ENCODE measurements around the gene EXOC3. TPM values are rescaled to one million over a fixed set of nuclear protein-coding genes. Genes with fewer than 3 reads are reported as not detected.

EXOC3 gene
- total and polyA plus RNA-seq, 3 experiments from 2014 or later = 42.9 to 52.4 (median 50.2) TPM

DNA sequence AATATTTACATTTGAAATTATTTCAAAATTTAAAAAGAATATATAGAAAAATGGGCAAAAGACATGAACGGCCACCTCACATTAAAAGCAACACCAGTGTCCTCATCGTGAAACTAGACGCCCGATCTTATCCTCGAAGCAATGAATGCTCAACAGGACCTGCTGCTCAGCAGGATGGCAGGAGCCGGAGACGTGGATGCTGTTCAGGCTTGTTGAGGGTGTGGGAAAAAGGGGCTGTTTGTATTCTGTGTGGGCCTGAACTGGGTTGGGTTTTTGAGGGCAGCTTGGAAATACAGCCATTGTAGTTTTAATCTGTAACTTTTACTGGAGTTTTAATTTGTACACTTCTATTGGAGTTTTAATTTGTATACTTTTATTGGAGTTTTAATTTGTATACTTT is 20.3 kb downstream of the EXOC3 start:
- CTCF ChIA-PET = interaction anchor here (2.9 kb wide), 1 partner anchor 16 kb away, joined by 15 read pairs; no protein-coding TSS in a partner anchor
- POLR2A ChIA-PET = no interaction called here
- H3K4me1 ChIP-seq (ENCODE audit: insufficient read depth, low read length) = peaks cover 17% of the 10 kb centered on the region
- DNase-seq = peak in 1 of 5 donors; percentile 36
- Mint-ChIP-seq H3K9me3 (no peaks in the 10 kb centered on the region), H3K36me3 (peaks cover 0 to 58% (median 19%) of the 10 kb centered on the region in 3 donors), H3K27me3 (no peaks in the 10 kb centered on the region), H3K4me3 (no peak overlapping the region), H3K4me1 (peaks cover 8 to 29% (median 12%) of the 10 kb centered on the region in 3 donors), H3K27ac (peak overlapping the region in 7 of 8 donors; percentile 58 to 93 (median 89))
- no peak overlapping the region for H3K4me3 ChIP-seq (ENCODE audit: low read length)
- no peak overlapping the region for H3K27ac ChIP-seq (ENCODE audit: low read depth, low read length)
- no peaks in the 10 kb centered on the region for H3K27me3 ChIP-seq (ENCODE audit: insufficient read depth, low read length, poor library complexity, severe bottlenecking)
- no peaks in the 10 kb centered on the region for H3K9me3 ChIP-seq (ENCODE audit: low read length)
- peaks cover 26% of the 10 kb centered on the region for H3K36me3 ChIP-seq (ENCODE audit: insufficient read depth, low read length)

DNA sequence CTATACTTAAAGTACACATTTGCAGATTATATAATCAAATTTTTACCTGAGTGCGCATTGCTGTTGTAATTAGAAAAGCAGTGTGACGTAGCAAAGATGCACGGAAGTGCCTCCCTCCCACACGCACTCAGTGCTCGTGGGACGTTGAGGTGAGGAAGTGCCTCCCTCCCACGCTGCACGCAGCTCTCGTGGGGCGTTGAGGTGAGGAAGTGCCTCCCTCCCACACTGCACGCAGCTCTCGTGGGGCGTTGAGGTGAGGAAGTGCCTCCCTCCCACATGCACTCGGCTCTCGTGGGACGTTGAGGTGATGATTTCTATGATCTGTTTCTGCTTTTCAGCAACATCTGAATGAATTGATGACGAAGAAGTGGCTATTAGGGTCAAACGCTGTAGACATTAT is 21.0 kb downstream of the EXOC3 start:
- H3K4me1 ChIP-seq (ENCODE audit: insufficient read depth, low read length) = peaks cover 17% of the 10 kb centered on the region
- CTCF ChIA-PET = interaction anchor here (2.9 kb wide), 1 partner anchor 17 kb away, joined by 15 read pairs; no protein-coding TSS in a partner anchor

DNA sequence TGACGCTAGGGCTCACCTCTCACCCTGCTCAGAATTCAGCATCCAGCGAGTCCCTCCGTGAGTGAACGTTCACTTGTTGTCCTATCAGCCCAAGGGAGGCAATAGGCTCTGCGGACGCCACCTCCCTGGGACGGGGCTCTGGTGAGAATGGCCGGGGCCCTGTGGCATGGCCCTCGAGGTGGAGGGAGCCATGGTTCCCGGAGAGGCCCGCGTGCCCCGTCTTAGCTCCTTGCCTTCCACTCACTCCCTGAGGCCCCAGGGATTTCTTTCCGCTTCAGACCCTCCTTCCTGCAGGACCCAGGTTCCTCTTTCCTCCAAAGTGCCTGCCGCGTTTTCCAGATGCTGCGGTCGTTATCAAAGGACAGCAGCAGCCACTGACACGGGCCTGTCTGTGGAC is 21.5 kb downstream of the EXOC3 start:
- Histone ChIP-seq H3K27me3 (ENCODE audit: insufficient read depth, low read length, poor library complexity, severe bottlenecking) (no peaks in the 10 kb centered on the region), H3K9me3 (ENCODE audit: low read length) (no peaks in the 10 kb centered on the region), H3K4me3 (ENCODE audit: low read length) (peak overlapping the region; percentile 19), H3K36me3 (ENCODE audit: insufficient read depth, low read length) (peaks cover 17% of the 10 kb centered on the region), H3K27ac (ENCODE audit: low read depth, low read length) (no peak overlapping the region), H3K4me1 (ENCODE audit: insufficient read depth, low read length) (peaks cover 17% of the 10 kb centered on the region)
- Mint-ChIP-seq H3K4me3 (peak overlapping the region in 5 of 7 donors; percentile 12 to 84 (median 55)), H3K27ac (peak overlapping the region; percentile 75 to 93 (median 88)), H3K36me3 (peaks cover 0 to 48% (median 15%) of the 10 kb centered on the region in 3 donors), H3K9me3 (no peaks in the 10 kb centered on the region), H3K4me1 (peaks cover 8 to 18% (median 10%) of the 10 kb centered on the region in 3 donors), H3K27me3 (no peaks in the 10 kb centered on the region)
- ChIA-PET POLR2A (no interaction called here), CTCF (interaction anchor here (2.9 kb wide), 1 partner anchor 17 kb away, joined by 15 read pairs; no protein-coding TSS in a partner anchor)
- peak in 1 of 5 donors; percentile 40 for DNase-seq

More for the DNA sequence above, 21.0 kb downstream of the EXOC3 start:
- Histone ChIP-seq H3K4me3 (ENCODE audit: low read length) (peak overlapping the region; percentile 19), H3K36me3 (ENCODE audit: insufficient read depth, low read length) (peaks cover 20% of the 10 kb centered on the region), H3K9me3 (ENCODE audit: low read length) (no peaks in the 10 kb centered on the region), H3K27me3 (ENCODE audit: insufficient read depth, low read length, poor library complexity, severe bottlenecking) (no peaks in the 10 kb centered on the region), H3K27ac (ENCODE audit: low read depth, low read length) (no peak overlapping the region)
- Mint-ChIP-seq H3K27ac (peak overlapping the region; percentile 75 to 93 (median 88)), H3K9me3 (no peaks in the 10 kb centered on the region), H3K27me3 (no peaks in the 10 kb centered on the region), H3K36me3 (peaks cover 0 to 52% (median 18%) of the 10 kb centered on the region in 3 donors), H3K4me3 (peak overlapping the region; percentile 12 to 84 (median 55)), H3K4me1 (peaks cover 8 to 23% (median 10%) of the 10 kb centered on the region in 3 donors)
- peak; percentile 51 to 87 (median 78) for DNase-seq
- POLR2A ChIA-PET = no interaction called here

DNA sequence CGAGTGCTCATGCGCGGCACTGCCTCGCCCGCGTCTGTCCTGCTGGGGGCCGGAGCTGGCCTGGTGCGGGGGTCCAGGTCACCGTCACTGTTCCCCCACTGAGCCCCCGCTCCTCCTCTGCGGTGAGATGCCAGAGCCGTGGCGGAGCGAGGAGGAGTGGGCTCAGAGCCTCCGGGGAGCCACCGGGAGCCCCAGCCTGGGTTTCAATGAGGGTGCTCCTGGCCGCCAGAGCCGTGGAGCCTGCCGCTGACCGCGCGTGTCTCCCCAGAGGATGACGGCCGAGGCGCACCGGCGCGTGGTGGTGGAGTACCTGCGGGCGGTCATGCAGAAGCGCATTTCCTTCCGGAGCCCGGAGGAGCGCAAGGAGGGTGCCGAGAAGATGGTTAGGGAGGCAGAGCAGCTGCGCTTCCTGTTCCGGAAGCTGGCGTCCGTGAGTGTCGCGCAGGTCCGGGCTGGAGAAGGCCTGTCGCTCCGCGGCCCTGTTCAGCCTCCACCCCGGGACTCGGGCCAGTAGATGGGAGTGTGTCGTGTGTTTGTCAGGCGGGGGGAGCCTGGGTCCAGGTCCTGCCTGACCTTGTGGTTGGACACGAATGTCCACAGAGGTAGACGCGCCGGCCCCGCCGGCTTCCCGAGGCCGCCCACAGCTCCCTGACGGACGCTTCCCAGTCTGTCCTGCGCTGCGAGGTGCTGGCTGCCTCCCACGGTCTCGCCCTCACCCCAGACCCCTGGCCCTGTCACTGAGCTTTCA is 22.0 kb downstream of the EXOC3 start:
- peaks cover 17% of the 10 kb centered on the region for H3K4me1 ChIP-seq (ENCODE audit: insufficient read depth, low read length)
- peak in 1 of 5 donors; percentile 49 for DNase-seq
- H3K27me3 ChIP-seq (ENCODE audit: insufficient read depth, low read length, poor library complexity, severe bottlenecking) = no peaks in the 10 kb centered on the region
- peak overlapping the region in 3 of 8 donors; percentile 17 to 90 (median 76) for H3K27ac Mint-ChIP-seq
- H3K9me3 ChIP-seq (ENCODE audit: low read length) = no peaks in the 10 kb centered on the region
- peaks cover 8 to 19% (median 10%) of the 10 kb centered on the region in 3 donors for H3K4me1 Mint-ChIP-seq
- POLR2A ChIA-PET = no interaction called here
- H3K27ac ChIP-seq (ENCODE audit: low read depth, low read length) = no peak overlapping the region
- H3K27me3 Mint-ChIP-seq = no peaks in the 10 kb centered on the region
- CTCF ChIA-PET = interaction anchor here (2.9 kb wide), 1 partner anchor 18 kb away, joined by 15 read pairs; no protein-coding TSS in a partner anchor
- H3K4me3 ChIP-seq (ENCODE audit: low read length) = no peak overlapping the region
- no peaks in the 10 kb centered on the region for H3K9me3 Mint-ChIP-seq
- H3K4me3 Mint-ChIP-seq = peak overlapping the region in 1 of 7 donors; percentile 41
- peaks cover 0 to 48% (median 11%) of the 10 kb centered on the region in 3 donors for H3K36me3 Mint-ChIP-seq
- H3K36me3 ChIP-seq (ENCODE audit: insufficient read depth, low read length) = peaks cover 12% of the 10 kb centered on the region

DNA sequence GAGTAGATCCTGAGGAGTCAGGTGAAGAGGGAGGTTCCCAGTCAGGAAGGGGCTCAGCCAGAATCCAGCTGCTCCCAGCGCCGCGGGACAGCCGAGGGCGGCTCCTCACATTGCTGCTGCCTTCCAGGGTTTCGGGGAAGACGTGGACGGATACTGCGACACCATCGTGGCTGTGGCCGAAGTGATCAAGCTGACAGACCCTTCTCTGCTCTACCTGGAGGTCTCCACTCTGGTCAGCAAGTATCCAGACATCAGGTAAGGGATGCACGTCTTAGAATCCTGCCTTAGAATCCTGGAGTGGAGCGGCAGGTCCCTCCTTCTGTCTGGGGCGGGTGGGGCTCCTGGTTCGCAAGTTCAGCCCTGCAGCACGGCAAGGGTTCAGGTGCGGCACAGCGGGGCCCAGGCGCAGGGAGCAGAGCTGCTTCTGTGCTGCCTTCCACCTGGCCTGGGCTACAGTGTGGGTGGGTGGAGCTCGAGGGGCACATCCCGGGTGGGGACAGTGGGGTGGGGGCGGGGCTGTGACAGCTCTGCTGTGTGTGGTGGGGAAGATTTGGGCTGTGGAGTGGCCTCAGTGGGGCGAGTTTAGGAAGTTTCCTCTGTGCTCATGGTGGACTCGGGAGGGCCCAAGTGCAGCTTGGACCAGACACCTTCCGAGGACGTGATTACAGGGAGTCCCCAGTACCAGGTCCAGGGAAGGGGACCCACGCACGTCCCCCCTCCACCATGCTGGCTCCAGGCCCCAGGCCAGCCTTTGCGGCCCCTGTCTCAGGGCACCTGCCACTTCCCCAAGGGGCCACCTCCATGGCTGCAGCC is 22.8 kb downstream of the EXOC3 start:
- Histone ChIP-seq H3K9me3 (ENCODE audit: low read length) (no peaks in the 10 kb centered on the region), H3K4me3 (ENCODE audit: low read length) (no peak overlapping the region), H3K27ac (ENCODE audit: low read depth, low read length) (no peak overlapping the region), H3K27me3 (ENCODE audit: insufficient read depth, low read length, poor library complexity, severe bottlenecking) (no peaks in the 10 kb centered on the region), H3K36me3 (ENCODE audit: insufficient read depth, low read length) (peaks cover 5% of the 10 kb centered on the region), H3K4me1 (ENCODE audit: insufficient read depth, low read length) (peaks cover 17% of the 10 kb centered on the region)
- DNase-seq = peak in 1 of 5 donors; percentile 37
- Mint-ChIP-seq H3K27me3 (no peaks in the 10 kb centered on the region), H3K4me3 (no peak overlapping the region), H3K36me3 (peaks cover 0 to 45% (median 9%) of the 10 kb centered on the region in 3 donors), H3K4me1 (peaks cover 9 to 26% (median 10%) of the 10 kb centered on the region in 3 donors), H3K27ac (peak overlapping the region in 3 of 8 donors; percentile 15 to 84 (median 17)), H3K9me3 (no peaks in the 10 kb centered on the region)
- CTCF ChIA-PET = interaction anchor here (2.9 kb wide), 1 partner anchor 19 kb away, joined by 15 read pairs; no protein-coding TSS in a partner anchor
- POLR2A ChIA-PET = no interaction called here

DNA sequence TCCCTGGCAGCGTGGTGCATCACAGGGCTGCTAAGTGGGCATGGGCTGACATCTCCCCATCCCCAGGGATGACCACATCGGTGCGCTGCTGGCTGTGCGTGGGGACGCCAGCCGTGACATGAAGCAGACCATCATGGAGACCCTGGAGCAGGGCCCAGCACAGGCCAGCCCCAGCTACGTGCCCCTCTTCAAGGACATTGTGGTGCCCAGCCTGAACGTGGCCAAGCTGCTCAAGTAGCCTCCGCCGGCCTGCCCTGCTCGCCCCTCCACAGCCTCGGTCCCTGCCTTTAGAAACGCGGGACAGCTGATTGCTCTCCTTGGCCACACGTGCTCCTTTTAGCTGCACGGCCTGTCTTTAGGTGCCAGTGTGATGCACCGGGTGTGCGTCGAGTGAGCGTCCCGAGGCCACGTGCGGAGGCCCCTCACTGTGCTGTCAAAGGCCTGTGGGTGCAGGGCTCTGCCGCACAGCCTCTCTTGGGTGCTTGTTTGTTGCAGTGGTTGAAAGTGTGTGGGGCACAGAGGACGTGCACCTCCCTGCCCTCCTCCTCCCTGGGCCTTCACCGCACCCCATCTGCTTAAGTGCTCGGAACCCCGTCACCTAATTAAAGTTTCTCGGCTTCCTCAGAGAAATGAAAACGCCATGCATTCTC is 23.8 kb downstream of the EXOC3 start:
- Histone ChIP-seq H3K27me3 (ENCODE audit: insufficient read depth, low read length, poor library complexity, severe bottlenecking) (no peaks in the 10 kb centered on the region), H3K36me3 (ENCODE audit: insufficient read depth, low read length) (peaks cover 5% of the 10 kb centered on the region), H3K9me3 (ENCODE audit: low read length) (no peaks in the 10 kb centered on the region), H3K27ac (ENCODE audit: low read depth, low read length) (no peak overlapping the region), H3K4me1 (ENCODE audit: insufficient read depth, low read length) (peaks cover 26% of the 10 kb centered on the region), H3K4me3 (ENCODE audit: low read length) (no peak overlapping the region)
- CTCF ChIA-PET = no interaction called here
- Mint-ChIP-seq H3K4me3 (no peak overlapping the region), H3K36me3 (peaks cover 0 to 44% (median 6%) of the 10 kb centered on the region in 3 donors), H3K27me3 (no peaks in the 10 kb centered on the region), H3K27ac (peak overlapping the region in 1 of 8 donors; percentile 84), H3K9me3 (no peaks in the 10 kb centered on the region), H3K4me1 (peaks cover 14 to 36% (median 14%) of the 10 kb centered on the region in 3 donors)
- POLR2A ChIA-PET = no interaction called here
- peak in 1 of 5 donors; percentile 35 for DNase-seq

DNA sequence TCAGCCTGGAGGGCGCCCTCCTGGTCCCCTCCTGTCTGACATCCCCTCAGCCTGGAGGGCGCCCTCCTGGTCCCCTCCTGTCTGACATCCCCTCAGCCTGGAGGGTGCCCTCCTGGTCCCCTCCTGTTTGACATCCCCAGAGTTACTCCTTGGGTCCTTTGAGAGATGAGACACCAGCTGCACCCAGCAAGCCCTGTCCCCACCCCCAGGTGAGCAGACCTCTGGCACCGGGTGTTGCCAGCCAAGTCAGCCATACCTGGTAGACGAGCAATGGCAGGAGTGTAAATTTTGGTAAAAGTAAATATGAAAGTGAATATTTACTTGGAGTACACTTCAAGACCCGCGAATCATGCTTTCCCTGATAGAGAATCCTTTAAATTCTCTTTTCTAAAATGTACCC is 25.4 kb downstream of the EXOC3 start:
- no peaks in the 10 kb centered on the region for H3K27me3 ChIP-seq (ENCODE audit: insufficient read depth, low read length, poor library complexity, severe bottlenecking)
- Mint-ChIP-seq H3K27me3 (no peaks in the 10 kb centered on the region), H3K27ac (peak overlapping the region in 2 of 8 donors; percentile 33 to 57), H3K9me3 (no peaks in the 10 kb centered on the region), H3K4me3 (no peak overlapping the region), H3K4me1 (peaks cover 17 to 36% (median 17%) of the 10 kb centered on the region in 3 donors), H3K36me3 (peaks cover 0 to 31% (median 2%) of the 10 kb centered on the region in 3 donors)
- no peaks in the 10 kb centered on the region for H3K36me3 ChIP-seq (ENCODE audit: insufficient read depth, low read length)
- no peaks in the 10 kb centered on the region for H3K9me3 ChIP-seq (ENCODE audit: low read length)
- ChIA-PET CTCF (no interaction called here), POLR2A (no interaction called here)
- peak in 1 of 5 donors; percentile 35 for DNase-seq
- no peak overlapping the region for H3K4me3 ChIP-seq (ENCODE audit: low read length)
- H3K4me1 ChIP-seq (ENCODE audit: insufficient read depth, low read length) = peaks cover 29% of the 10 kb centered on the region
- no peak overlapping the region for H3K27ac ChIP-seq (ENCODE audit: low read depth, low read length)

Measured in CD8-positive, alpha-beta memory T cell (primary cell).